Bronchial epithelial cell (primary cell): ENCODE data around the gene SYNGR1. TPM values are rescaled to one million over a fixed set of nuclear protein-coding genes. Genes with fewer than 3 reads are reported as not detected.

Experiments used
- DNase-seq: peaks from one replicate; pipeline ENCODE4 v3.0.0-alpha.2; 2010; ENCODE audit warnings: low read depth
- FAIRE-seq: peaks from 2 replicates; lab custom pipeline; 2011; peaks lifted over from hg19 to GRCh38; lab: Jason Lieb, UNC
- H3K27me3 ChIP-seq: 2 replicates; pipeline ENCODE4 v1.5.1; 2011; ENCODE audit warnings: low read length; ENCODE audit not compliant: control insufficient read depth, insufficient read depth
- H3K36me3 ChIP-seq: 2 replicates; pipeline ENCODE4 v1.5.1; 2011; ENCODE audit warnings: low read length; ENCODE audit not compliant: control insufficient read depth, insufficient read depth
- H3K4me3 ChIP-seq: 2 replicates; pipeline ENCODE4 v1.5.1; 2011; ENCODE audit warnings: mild to moderate bottlenecking, low read depth, low read length, control low read depth
- CTCF ChIP-seq: IDR thresholded peaks from 2 replicates; pipeline ENCODE4 v1.5.1; 2011; ENCODE audit warnings: mild to moderate bottlenecking, moderate library complexity, low read length, control low read depth, inconsistent platforms; ENCODE audit not compliant: insufficient read depth, severe bottlenecking
- total RNA-seq: library from RNA; depleted of rRNA; stranded (reverse); fragments of >200 nt; gene quantifications from 2 replicates; pipeline ENCODE4 v1.2.1, GENCODE V29; 2014

SYNGR1 gene
- total RNA-seq, 1 donor from 2014 or later = 0.26 TPM

GRCh38 chr22:39434721-39435120 is 84.9 kb downstream of the SYNGR1 start:
- no peak overlapping the region for H3K4me3 ChIP-seq
- H3K36me3 ChIP-seq = peaks cover 11% of the 10 kb centered on the region
- no peak for TF ChIP-seq CTCF
- FAIRE-seq = no peak
- no peak for DNase-seq
- no peaks in the 10 kb centered on the region for H3K27me3 ChIP-seq

Other genes starting within 250 kb of the SYNGR1 start
- 1.8 and 2.1 TPM in 2 replicates for gene CBX7, start 197.3 kb upstream of the SYNGR1 start, total RNA-seq
- 1.1 and 5.6 TPM in 2 replicates for gene PDGFB, start 105.0 kb upstream of the SYNGR1 start, total RNA-seq
- 5,727 and 8,485 TPM in 2 replicates for gene RPL3, start 30.4 kb upstream of the SYNGR1 start, total RNA-seq
- 7.9 and 8.2 TPM in 2 replicates for gene TAB1, start 49.8 kb downstream of the SYNGR1 start, total RNA-seq
- gene MGAT3, start 107.0 kb downstream of the SYNGR1 start, total RNA-seq = 0.13 and 0.53 TPM in 2 replicates
- 23.7 and 25.6 TPM in 2 replicates for gene MIEF1, start 152.3 kb downstream of the SYNGR1 start, total RNA-seq
- gene ATF4, start 170.6 kb downstream of the SYNGR1 start, total RNA-seq = 410 and 516 TPM in 2 replicates
- gene RPS19BP1, start 182.8 kb downstream of the SYNGR1 start, total RNA-seq = 55.2 and 72.1 TPM in 2 replicates
- gene CACNA1I, start 220.8 kb downstream of the SYNGR1 start, total RNA-seq = not detected in 2 replicates